Parathyroid adenoma (tissue), 2 donors: ENCODE data around the gene DIRAS1.

ENCODE experiments used
- H2AFZ ChIP-seq: fragments of 300-600 bp; sonication (generic); one replicate; pipeline ENCODE4 v1.7.0; 2017; ENCODE audit warnings: antibody characterized with exemption, mild to moderate bottlenecking
- H3K27ac ChIP-seq: fragments of 300-600 bp; sonication (generic); one replicate; pipeline ENCODE4 v1.7.0; 2017
- H3K27me3 ChIP-seq: fragments of 300-600 bp; sonication (generic); one replicate; pipeline ENCODE4 v1.7.0; 2017; ENCODE audit warnings: low read length; ENCODE audit not compliant: control insufficient read depth, insufficient read depth
- H3K36me3 ChIP-seq: fragments of 300-600 bp; sonication (generic); one replicate; pipeline ENCODE4 v1.7.0; 2017; ENCODE audit warnings: low read length; ENCODE audit not compliant: control insufficient read depth, insufficient read depth
- H3K4me1 ChIP-seq: fragments of 300-600 bp; sonication (generic); one replicate; pipeline ENCODE4 v1.7.0; 2017; ENCODE audit warnings: control low read depth
- H3K4me2 ChIP-seq: fragments of 300-600 bp; sonication (generic); one replicate; pipeline ENCODE4 v1.7.0; 2017; ENCODE audit warnings: low read length
- H3K4me3 ChIP-seq: fragments of 300-600 bp; sonication (generic); one replicate; pipeline ENCODE4 v1.7.0; 2017; ENCODE audit warnings: low read depth, low read length
- H3K79me2 ChIP-seq: fragments of 300-600 bp; sonication (generic); one replicate; pipeline ENCODE4 v1.7.0; 2017; ENCODE audit warnings: control low read depth
- H3K9ac ChIP-seq: fragments of 300-600 bp; sonication (generic); one replicate; pipeline ENCODE4 v1.7.0; 2017; ENCODE audit warnings: mild to moderate bottlenecking
- H3K9me3 ChIP-seq: fragments of 300-600 bp; sonication (generic); one replicate; pipeline ENCODE4 v1.7.0; 2017; ENCODE audit warnings: low read length; ENCODE audit not compliant: control insufficient read depth
- CTCF ChIP-seq: fragments of 300-600 bp; sonication (generic); IDR thresholded peaks from one replicate; pipeline ENCODE4 v1.7.0; 2017; ENCODE audit warnings: antibody characterized with exemption, mild to moderate bottlenecking
- donor health status: primary hyperparathyroidism.

Gene DIRAS1

GRCh38 chr19:2717638-2718541 is 3.3 kb downstream of the DIRAS1 start:
- H3K36me3 ChIP-seq: no peaks in the 10 kb centered on the region
- H3K9ac ChIP-seq: no peak overlapping the region
- no peak for TF ChIP-seq CTCF
- H3K27ac ChIP-seq: no peak overlapping the region
- peaks cover 10% of the 10 kb centered on the region for H3K4me1 ChIP-seq
- H3K4me3 ChIP-seq: no peak overlapping the region
- no peaks in the 10 kb centered on the region for H3K79me2 ChIP-seq
- no peak overlapping the region for H2AFZ ChIP-seq
- H3K27me3 ChIP-seq: no peaks in the 10 kb centered on the region
- no peaks in the 10 kb centered on the region for H3K9me3 ChIP-seq
- no peak overlapping the region for H3K4me2 ChIP-seq

- no peak overlapping the region for H3K27ac ChIP-seq
- H3K9ac ChIP-seq: no peak overlapping the region
- H3K27me3 ChIP-seq: no peaks in the 10 kb centered on the region
Measured at GRCh38 chr19:2716722-2717637, 4.2 kb downstream of the DIRAS1 start.

GRCh38 chr19:2716275-2716650 is 4.9 kb downstream of the DIRAS1 start:
- Histone ChIP-seq H3K9ac (no peak overlapping the region), H3K4me2 (no peak overlapping the region), H3K4me1 (peaks cover 8% of the 10 kb centered on the region), H3K9me3 (no peaks in the 10 kb centered on the region), H3K79me2 (no peaks in the 10 kb centered on the region), H3K27ac (no peak overlapping the region), H2AFZ (no peak overlapping the region), H3K4me3 (no peak overlapping the region), H3K36me3 (no peaks in the 10 kb centered on the region), H3K27me3 (no peaks in the 10 kb centered on the region)
- no peak for TF ChIP-seq CTCF

More at GRCh38 chr19:2716722-2717637, 4.2 kb downstream of the DIRAS1 start:
- Histone ChIP-seq H3K79me2 (no peaks in the 10 kb centered on the region), H3K4me2 (no peak overlapping the region), H2AFZ (no peak overlapping the region), H3K4me1 (peaks cover 8% of the 10 kb centered on the region), H3K36me3 (no peaks in the 10 kb centered on the region), H3K4me3 (no peak overlapping the region), H3K9me3 (no peaks in the 10 kb centered on the region)
- TF ChIP-seq CTCF: no peak

- no peak overlapping the region for H2AFZ ChIP-seq
- TF ChIP-seq CTCF: no peak
Measured at GRCh38 chr19:2715470-2716274, 5.5 kb downstream of the DIRAS1 start.

More at GRCh38 chr19:2715470-2716274, 5.5 kb downstream of the DIRAS1 start:
- peaks cover 8% of the 10 kb centered on the region for H3K4me1 ChIP-seq
- H3K4me2 ChIP-seq: no peak overlapping the region
- no peaks in the 10 kb centered on the region for H3K36me3 ChIP-seq
- no peak overlapping the region for H3K9ac ChIP-seq
- H3K27me3 ChIP-seq: no peaks in the 10 kb centered on the region
- no peaks in the 10 kb centered on the region for H3K79me2 ChIP-seq
- H3K27ac ChIP-seq: no peak overlapping the region
- H3K4me3 ChIP-seq: no peak overlapping the region
- H3K9me3 ChIP-seq: no peaks in the 10 kb centered on the region
